KBM-7 (cell line): ENCODE measurements around the gene NHEJ1.

Experiments
- DNase-seq: peaks from one replicate; pipeline ENCODE4 v3.0.0-alpha.2; 2015
- in situ Hi-C: fragments of 300-500 bp; cut with MboI; formaldehyde crosslinking; loops from 2 replicates; pipeline ENCODE4 v1.14.3; 2020; ENCODE audit warnings: low sequenced_read_pairs, low pct_unique_long_range_greater_than_20kb, mixed read lengths

NHEJ1 gene

DNA sequence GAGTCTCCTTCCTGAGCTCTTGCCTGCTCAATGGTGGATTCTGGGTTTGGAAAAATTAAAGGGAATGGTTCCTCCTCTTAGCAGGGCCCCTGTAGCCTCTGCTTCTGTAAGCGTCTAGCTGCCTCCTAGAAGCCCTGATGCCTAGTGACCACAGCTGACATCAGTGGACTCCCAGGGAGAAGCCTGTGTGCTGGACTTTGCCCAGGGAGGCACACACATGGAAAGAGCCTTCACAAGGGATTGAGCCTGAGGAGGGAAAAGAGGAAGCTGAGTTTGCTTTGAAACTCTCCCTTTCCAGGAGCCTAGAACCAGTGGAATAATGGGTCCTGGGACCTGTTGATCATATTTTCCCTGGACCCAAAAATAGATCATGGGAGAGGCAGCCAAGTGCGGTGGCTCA lies 117.9 kb downstream of the NHEJ1 start:
- no peak for DNase-seq
- in situ Hi-C loops: no loop called here

DNA sequence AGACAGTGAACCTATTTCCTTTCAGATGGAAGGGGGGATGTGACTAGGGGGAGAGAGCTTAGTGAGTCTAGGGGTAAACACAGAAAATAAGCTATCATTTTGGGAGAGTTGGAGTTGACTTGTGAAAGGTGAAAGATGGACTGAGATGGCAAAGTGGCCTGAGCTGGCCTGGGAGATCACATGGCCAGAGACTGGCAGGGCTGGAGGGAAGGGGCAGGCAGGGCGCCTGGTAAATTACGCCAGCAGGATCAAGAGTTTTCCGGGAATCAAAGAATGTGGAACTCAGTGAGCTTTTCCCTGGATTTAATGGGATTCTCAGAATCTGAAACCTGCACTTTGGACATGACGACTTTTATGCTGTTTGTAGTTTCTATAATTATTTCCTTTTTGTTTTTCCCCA lies 118.5 kb downstream of the NHEJ1 start:
- in situ Hi-C loops: no loop called here
- no peak for DNase-seq

- no peak for DNase-seq
- in situ Hi-C loops: no loop called here
Observed at GRCh38 chr2:219041252-219041651, 119.4 kb downstream of the NHEJ1 start, which contains the start of gene CFAP65. TSS of gene CFAP65 (minus strand) at chr2:219041516. CDS start at chr2:219039048, 2,468 bp downstream.

DNA sequence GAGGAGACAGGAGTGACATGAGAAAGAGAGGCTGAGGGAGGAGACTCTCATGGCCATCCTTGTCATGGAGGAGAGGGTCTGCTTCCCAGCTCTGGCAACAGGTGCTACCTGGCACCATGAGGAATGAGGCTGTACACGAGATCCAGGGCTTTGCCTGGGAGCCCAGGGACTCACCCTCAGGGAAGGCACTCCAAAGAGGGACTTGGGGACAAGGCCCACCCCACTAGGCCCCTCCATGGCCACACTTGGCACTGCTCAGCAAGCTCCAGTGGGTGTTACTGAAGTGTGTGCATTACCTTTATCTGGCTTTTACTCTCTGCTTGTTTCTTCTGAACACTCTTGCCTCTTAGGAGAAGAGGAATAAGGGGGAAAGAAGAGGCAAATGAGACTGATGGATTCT lies 122.0 kb downstream of the NHEJ1 start:
- in situ Hi-C loops: no loop called here
- no peak for DNase-seq

- no peak for DNase-seq
- in situ Hi-C loops: no loop called here
Observed at GRCh38 chr2:219037783-219038499, 122.7 kb downstream of the NHEJ1 start.

DNA sequence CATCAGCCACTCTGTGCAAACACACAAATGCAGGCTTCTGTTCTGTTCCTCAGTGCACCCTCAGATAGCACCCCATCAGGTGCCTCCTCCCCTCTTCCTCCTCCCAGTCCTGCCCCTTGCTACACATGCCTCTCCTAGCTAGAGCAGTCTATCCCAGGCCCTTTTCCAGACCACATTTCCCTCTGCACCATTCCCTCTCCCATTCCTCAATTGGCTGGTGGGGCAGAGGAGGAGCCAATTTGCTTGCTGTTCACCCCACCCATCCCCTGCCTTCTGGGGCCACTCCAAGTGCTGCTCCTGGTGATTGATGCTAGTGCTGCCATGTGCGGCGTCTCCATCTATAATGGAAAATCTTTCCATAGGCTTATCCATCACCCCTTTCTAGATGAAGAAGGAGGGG lies 124.7 kb downstream of the NHEJ1 start:
- no peak for DNase-seq
- in situ Hi-C loops: no loop called here

- in situ Hi-C loops: no loop called here
- DNase-seq: no peak
Observed at GRCh38 chr2:219034823-219035222, 125.8 kb downstream of the NHEJ1 start.

DNA sequence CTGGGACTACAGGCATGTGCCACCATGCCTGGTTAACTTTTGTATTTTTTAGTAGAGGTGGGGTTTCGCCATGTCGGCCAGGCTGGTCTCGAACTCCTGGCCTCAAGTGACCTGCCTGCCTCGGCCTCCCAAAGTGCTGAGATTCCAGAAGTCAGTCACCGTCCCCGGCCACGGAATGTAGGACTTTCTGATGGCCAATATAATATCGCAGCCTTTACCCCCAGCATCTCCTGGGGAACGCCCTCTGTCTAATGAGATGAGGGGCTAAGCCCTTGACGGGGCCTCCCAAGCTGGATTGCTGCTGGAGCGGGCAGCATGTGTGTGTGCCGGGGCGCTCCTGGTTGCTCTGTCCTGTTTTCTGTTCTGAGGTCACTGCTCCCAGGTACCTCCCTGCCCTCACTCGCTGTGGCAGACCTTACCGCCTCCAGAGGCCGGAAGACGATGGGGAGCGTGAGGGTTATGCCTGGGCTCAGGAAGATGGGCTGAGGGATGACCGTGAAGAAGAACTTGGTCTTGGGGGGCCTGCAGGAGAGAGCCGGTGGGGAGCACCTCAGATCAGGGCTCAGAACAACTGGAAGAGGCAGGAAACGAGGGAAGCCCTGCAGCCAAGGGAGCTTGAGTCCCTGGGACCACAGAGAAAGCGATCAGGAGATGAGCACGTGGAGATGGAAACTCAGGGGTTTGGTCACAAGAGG lies 128.4 kb downstream of the NHEJ1 start:
- no peak for DNase-seq
- in situ Hi-C loops: no loop called here

DNA sequence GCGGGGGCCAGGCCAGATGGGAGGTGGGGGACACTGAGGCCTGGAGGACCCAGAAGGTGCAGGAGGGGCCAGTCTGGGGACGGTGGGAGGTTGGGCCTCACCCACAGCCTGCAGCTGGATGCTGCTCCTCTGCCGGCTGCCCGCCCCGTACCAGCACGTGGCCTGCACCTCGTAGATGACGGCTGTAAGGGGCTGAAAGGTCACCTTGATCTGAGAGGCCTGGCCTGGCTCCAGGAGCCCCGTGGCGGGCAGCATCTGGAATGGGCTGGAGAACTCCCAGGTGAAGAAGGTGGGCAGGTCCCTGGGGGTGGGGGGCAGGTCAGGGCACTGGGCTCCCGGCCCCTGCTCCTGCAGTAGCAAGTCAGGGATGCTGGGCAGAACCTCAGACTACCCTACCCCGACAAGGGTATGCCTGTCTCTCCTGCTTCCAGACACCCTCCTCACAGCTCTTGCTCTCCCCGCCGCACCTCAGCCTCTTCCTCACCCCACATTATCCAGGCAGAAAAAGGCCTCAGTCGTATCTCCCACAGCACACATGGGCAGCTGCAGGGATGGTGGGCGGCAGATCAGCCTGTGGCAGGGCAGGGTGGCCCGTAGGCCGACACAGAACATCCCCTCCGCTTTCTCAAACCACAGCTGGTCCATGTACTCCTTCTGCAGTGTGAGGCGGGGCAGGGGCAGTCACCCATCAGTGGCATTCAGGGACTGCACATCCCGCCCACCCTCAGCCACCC lies 129.4 kb downstream of the NHEJ1 start:
- no peak for DNase-seq
- in situ Hi-C loops: no loop called here

DNA sequence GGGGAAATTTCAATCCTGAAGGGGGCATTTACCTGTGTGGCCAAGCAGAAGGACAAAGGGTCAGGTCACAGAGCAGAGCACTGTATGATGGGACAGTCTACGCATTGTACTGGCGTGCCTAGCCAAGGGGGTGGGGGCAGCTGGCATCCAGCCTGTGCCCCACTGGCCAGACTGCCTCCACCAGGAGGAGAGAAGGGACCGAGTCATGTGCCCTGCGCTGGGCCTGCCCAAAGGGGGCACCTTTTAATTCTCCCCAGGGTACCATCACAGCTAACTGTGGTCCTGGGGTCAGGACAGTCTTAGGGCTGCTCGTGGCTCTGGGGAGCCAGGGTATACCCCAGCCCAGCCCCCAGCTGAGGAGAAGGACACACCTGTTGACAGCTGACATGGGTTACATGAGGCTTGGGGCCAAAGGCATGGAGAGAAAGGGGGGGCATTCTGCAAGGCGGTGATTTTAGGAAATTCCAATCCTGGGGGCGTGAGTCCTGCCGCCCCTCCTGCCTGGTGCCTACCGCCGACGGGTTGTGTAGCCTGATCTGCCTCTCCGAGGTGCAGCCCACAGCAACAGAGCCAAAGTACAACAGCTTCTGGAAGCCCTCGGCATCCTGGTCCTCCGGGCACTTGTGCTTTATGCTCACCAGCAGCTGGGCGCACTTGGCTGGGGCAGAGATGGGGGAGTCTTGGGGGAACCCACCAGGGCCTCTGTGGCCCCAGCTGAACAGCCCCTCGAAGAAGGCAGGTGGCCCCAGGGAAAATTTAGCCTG lies 130.3 kb downstream of the NHEJ1 start:
- no peak for DNase-seq
- in situ Hi-C loops: no loop called here

GRCh38 chr2:219029829-219030165 lies 130.8 kb downstream of the NHEJ1 start:
- peak; percentile 70 for DNase-seq
- in situ Hi-C loops: no loop called here

DNA sequence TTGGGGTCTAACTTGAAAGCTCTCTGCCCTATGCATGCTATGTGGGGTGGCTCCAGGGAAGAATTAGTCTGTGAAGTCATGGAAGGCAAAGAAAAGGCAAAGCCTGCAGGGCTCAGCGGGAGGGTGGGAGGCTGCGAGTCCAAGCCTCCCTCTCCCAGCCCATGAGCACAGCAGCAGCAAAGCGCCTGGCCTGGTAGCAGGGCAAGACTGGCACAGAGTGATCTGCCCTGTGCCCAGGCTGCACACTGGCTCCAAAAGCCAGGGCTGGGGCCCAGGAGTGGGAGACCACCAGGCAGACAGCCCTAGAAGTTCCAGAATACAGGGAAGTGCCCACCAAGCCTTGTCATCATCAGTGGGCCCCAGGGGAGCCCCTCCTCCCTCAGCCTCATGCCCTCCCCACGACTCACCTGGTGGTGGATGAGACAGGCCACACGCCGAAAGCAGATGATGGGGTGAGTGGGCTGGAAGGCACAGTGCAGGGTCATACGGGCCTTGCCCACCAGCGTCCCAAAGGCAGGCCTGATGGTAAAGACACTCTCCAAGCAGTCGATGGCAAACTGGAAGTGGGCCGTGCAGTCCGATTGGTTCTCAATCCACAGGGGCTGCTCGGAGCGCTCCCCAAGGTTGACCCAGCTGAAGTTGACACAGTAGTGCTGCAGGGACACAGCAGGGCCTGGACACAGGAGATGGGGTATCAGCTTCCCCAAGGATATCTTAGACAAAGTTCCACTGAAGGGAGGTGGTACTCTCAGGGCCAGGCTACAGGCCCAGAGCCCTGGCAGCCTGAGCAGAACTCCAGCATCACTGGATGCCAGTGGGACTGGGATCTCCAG lies 131.4 kb downstream of the NHEJ1 start:
- no peak for DNase-seq
- in situ Hi-C loops: no loop called here

DNA sequence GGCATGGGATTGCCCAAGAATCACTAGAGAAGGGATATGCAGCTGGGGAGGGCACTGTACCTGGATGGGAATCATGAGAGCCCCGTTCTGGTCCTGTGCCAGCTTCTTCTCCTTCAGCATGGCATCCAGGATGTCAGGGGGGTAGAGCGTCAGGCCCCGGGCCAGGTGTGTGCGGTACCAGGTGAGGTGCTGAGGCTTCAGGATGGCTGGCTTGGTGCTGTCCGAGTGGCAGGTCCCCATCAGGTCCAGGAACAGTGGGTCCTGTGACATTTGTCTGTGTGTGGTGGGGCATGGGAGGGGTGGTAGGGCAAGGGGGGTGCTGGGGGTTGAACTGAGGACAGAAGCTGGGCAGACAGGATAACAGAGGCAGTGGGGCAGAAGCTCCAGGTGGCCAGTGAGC lies 132.5 kb downstream of the NHEJ1 start:
- in situ Hi-C loops: no loop called here
- DNase-seq: no peak

DNA sequence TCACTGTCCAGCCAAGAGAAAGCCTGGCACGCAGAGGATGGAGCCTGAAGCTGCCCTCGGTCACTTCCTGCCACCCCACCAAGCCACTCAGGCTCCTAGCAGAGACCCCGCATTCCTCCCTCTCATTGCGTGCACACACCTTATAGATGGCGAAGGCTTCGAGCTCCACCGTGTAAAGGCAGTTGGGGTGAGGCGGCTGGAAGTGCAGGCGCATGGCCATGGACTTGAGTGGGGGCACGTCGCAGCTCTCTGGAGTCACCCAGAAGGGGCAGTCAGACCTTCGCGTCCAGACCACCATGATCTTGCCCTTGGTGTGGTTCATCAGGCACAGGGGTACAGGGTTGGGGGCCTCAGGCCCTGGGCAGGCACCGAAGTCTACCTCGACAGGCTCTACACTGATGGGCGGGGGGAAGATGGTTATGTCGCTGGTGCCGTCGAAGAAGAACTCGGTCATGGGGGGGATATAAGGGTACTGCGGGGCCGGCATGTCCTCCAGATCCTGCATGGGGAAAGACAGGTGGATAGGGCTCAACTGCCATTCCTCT lies 133.0 kb downstream of the NHEJ1 start:
- in situ Hi-C loops: no loop called here
- DNase-seq: no peak

DNA sequence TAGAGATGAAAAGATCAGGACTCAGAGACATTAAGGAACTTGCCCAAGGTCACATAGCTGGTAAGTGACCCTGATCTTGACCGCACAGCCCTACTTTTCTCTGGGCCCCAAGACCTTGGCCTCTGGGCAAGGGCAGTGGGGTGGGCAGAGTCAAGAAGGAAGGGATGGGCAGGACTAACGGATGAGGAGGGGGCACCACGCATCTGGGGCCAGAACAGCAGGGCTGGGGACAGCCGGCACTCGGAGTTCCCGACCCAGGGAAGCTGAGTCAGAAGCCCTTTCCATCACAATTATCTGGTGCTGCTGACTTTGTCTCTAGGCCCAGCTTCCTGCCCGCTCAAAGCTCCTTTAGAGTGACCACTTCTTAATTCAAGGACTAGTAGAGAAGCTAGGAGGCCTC lies 133.7 kb downstream of the NHEJ1 start:
- DNase-seq: no peak
- in situ Hi-C loops: no loop called here

DNA sequence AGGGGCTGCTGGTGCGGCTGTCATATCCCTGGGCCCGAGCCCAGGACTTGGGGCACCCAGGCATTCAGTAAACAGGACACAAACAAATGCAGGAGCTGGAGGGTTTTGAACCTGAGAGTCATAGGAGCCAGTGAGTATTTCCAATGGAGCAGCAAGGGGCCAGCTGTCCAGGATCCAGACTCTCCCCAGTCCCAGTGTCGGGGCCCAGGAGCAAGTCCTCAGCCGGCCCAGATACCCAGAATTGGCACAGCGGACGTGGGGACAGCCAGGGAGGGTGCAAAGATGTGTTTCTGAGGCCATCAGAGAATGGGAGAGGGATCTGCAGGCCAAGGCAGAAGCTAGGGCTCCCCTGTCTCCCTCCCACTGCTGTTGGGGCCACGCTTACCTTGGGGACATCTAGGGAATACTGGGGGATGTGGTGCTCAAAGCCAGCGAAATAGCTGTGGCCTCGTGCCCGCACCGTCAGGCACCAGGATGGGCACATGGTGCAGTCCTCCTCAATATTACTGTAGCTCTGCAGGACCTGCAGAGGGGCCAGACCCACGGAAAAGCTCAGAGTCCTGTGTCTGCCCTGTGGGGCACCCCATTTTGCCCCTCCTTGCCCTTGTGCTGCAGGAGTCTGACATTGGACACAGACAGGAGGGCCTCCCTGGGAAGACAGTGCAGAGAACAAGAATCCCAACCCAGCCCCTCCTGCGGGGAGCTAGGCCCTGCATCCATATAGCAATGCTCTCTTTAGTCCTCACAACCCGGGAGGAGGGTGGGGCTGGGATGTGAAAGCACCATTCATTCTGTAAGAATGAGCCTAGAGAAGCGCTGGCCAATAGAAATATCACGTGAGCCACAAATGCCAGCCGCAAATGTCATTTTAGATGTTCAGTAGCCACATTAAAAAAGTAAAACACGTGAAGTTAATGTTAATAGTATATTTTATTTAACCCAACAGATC lies 134.7 kb downstream of the NHEJ1 start:
- in situ Hi-C loops: no loop called here
- no peak for DNase-seq
